ENCODE results near the gene HCAR2.
"Not testable (repeated sequence)": the region's sequence is repeated elsewhere in the genome, so short reads cannot be mapped to it uniquely, and the experiment has no call there.

GRCh38 chr12:122716658-122717057 is 13.5 kb upstream of the HCAR2 start, which contains the start of gene HCAR3:
- TF ChIP-seq EZH2 (IDR thresholded peaks at IDR 0.05; ENCODE audit: borderline replicate concordance, insufficient read depth, low read depth, low read length, poor library complexity, severe bottlenecking); CTCF (IDR thresholded peaks at IDR 0.05): not testable (repeated sequence)
